Sigmoid colon (tissue), 7 donors: ENCODE data around the gene SLC25A4. TPM values are rescaled to one million over a fixed set of nuclear protein-coding genes. Genes with fewer than 3 reads are reported as not detected.

Experiments
- DNase-seq: peaks from one replicate; pipeline ENCODE4 v3.0.0-alpha.2; 2019
- H3K27ac ChIP-seq, 4 donors: fragments of 200-600 bp; sonication (generic); one replicate each; pipeline ENCODE4 v1.5.1; 2016 to 2019; ENCODE audit warnings: mild to moderate bottlenecking in 1 of 4
- H3K27me3 ChIP-seq, 3 donors: fragments of 200-600 bp; sonication (generic); one replicate each; pipeline ENCODE4 v1.5.1; 2019; ENCODE audit warnings: mild to moderate bottlenecking in 1 of 3
- H3K36me3 ChIP-seq, 4 donors: fragments of 200-600 bp; sonication (generic); one replicate each; pipeline ENCODE4 v1.5.1; 2016 to 2019
- H3K4me1 ChIP-seq, 4 donors: fragments of 200-600 bp; sonication (generic); one replicate each; pipeline ENCODE4 v1.5.1; 2017 to 2019
- H3K4me3 ChIP-seq, 4 donors: fragments of 200-600 bp; sonication (generic); one replicate each; pipeline ENCODE4 v1.5.1; 2017 to 2019; ENCODE audit warnings: mild to moderate bottlenecking in 2 of 4, moderate library complexity in 1 of 4
- H3K9me3 ChIP-seq, 4 donors: fragments of 200-600 bp in 3 of 4; sonication (generic) in 3 of 4; one replicate each; pipeline versions ENCODE4 v1.5.1 to v1.6.1; 2013 to 2019
- CTCF ChIP-seq, 4 experiments: fragments of 450-650 bp in 3 of 4; fragments of 200-600 bp in 1 of 4; IDR thresholded peaks; one replicate each; pipeline ENCODE4 v1.5.1; 2016 to 2019; ENCODE audit warnings: antibody characterized with exemption in 4 of 4, mild to moderate bottlenecking in 3 of 4, moderate library complexity in 2 of 4
- EP300 ChIP-seq, 4 donors: sonication (generic); formaldehyde crosslinking; IDR thresholded peaks; one replicate each; pipeline ENCODE4 v1.6.1; 2017; ENCODE audit warnings: antibody characterized with exemption in 4 of 4
- POLR2A ChIP-seq, 2 donors: fragments of 450-650 bp; IDR thresholded peaks; one replicate each; pipeline ENCODE4 v1.6.1; 2016; ENCODE audit warnings: antibody characterized with exemption in 2 of 2, mild to moderate bottlenecking in 2 of 2, moderate library complexity in 2 of 2
- POLR2AphosphoS5 ChIP-seq, 4 donors: sonication (generic); formaldehyde crosslinking; IDR thresholded peaks; one replicate each; pipeline ENCODE4 v1.6.1; 2017; ENCODE audit warnings: antibody characterized with exemption in 4 of 4
- WGBS, 2 donors: extraction: QIAGEN DNeasy Blood & Tissue Kit; methylation state at CpG; one replicate each; pipeline ENCODE4 v1.1.7; 2013; 5-methylcytosine and 5-hydroxymethylcytosine counted together
- intact Hi-C: fragments of 100-400 bp; cut with DNase I; formaldehyde crosslinking; loops from one replicate; pipeline ENCODE4 v1.15.1; 2023
- polyA plus RNA-seq, 3 donors: library from polyadenylated mRNA; stranded (reverse); fragments of 200-250 nt; gene quantifications; one replicate each; pipeline ENCODE4 v1.2.3, GENCODE V29; 2013
- total RNA-seq, 4 donors: library from RNA; depleted of rRNA; stranded (reverse); fragments of >200 nt; gene quantifications; one replicate each; pipeline ENCODE4 v1.1.0, GENCODE V29; 2016
- donor health status: healthy with polysubstance abuse.
- donor health status: Bipolar disorder and iron deficiency.
- donor health status: healthy.

Gene SLC25A4
- total and polyA plus RNA-seq, 7 donors, result 22.9 to 127 (median 89.1) TPM

- intact Hi-C loops, result loop anchor here (5.0 to 10.0 kb wide), 2 partner anchors 57 to 354 kb away; no protein-coding TSS in a partner anchor
- Histone ChIP-seq H3K4me1 (no peaks in the 10 kb centered on the region), H3K4me3 (no peak overlapping the region), H3K27ac (no peak overlapping the region), H3K27me3 (peaks cover 0 to 10% (median 0%) of the 10 kb centered on the region in 3 donors), H3K36me3 (no peaks in the 10 kb centered on the region), H3K9me3 (no peaks in the 10 kb centered on the region)
- TF ChIP-seq EP300 (IDR thresholded peaks at IDR 0.05) (no peak), POLR2AphosphoS5 (IDR thresholded peaks at IDR 0.05) (no peak), CTCF (IDR thresholded peaks at IDR 0.05) (no peak), POLR2A (IDR thresholded peaks at IDR 0.05) (no peak)
- DNase-seq, result no peak
- 72 to 75% methylated on average over 8 of the region's 8 CpGs for WGBS, 2 donors
Observed at GRCh38 chr4:185099024-185099682, 43.9 kb upstream of the SLC25A4 start.

GRCh38 chr4:185099940-185100339 is 43.1 kb upstream of the SLC25A4 start:
- intact Hi-C loops, result loop anchor here (5.0 to 10.0 kb wide), 2 partner anchors 58 to 355 kb away; no protein-coding TSS in a partner anchor
- no peaks in the 10 kb centered on the region for H3K9me3 ChIP-seq
- TF ChIP-seq POLR2A (IDR thresholded peaks at IDR 0.05) (no peak), CTCF (IDR thresholded peaks at IDR 0.05) (no peak), POLR2AphosphoS5 (IDR thresholded peaks at IDR 0.05) (no peak), EP300 (IDR thresholded peaks at IDR 0.05) (no peak)
- H3K36me3 ChIP-seq, result no peaks in the 10 kb centered on the region
- no peak overlapping the region for H3K4me3 ChIP-seq
- H3K27ac ChIP-seq, result no peak overlapping the region
- no peaks in the 10 kb centered on the region for H3K4me1 ChIP-seq
- peaks cover 0 to 10% (median 0%) of the 10 kb centered on the region in 3 donors for H3K27me3 ChIP-seq
- no peak for DNase-seq
- WGBS, 2 donors, result 83 to 86% methylated on average over 8 of the region's 8 CpGs

GRCh38 chr4:185100423-185100822 is 42.6 kb upstream of the SLC25A4 start:
- Histone ChIP-seq H3K9me3 (no peaks in the 10 kb centered on the region), H3K4me3 (no peak overlapping the region), H3K27ac (no peak overlapping the region), H3K27me3 (peaks cover 0 to 10% (median 0%) of the 10 kb centered on the region in 3 donors), H3K36me3 (no peaks in the 10 kb centered on the region), H3K4me1 (no peaks in the 10 kb centered on the region)
- no peak for DNase-seq
- TF ChIP-seq POLR2A (IDR thresholded peaks at IDR 0.05), result no peak
- TF ChIP-seq EP300 (IDR thresholded peaks at IDR 0.05), result no peak
- no peak for TF ChIP-seq POLR2AphosphoS5 (IDR thresholded peaks at IDR 0.05)
- TF ChIP-seq CTCF (IDR thresholded peaks at IDR 0.05), result no peak
- intact Hi-C loops, result no loop called here
- WGBS, 2 donors, result 87 to 93% methylated on average over 7 of the region's 7 CpGs

GRCh38 chr4:185101354-185101890 is 41.6 kb upstream of the SLC25A4 start:
- TF ChIP-seq EP300 (IDR thresholded peaks at IDR 0.05) (no peak), POLR2AphosphoS5 (IDR thresholded peaks at IDR 0.05) (no peak), POLR2A (IDR thresholded peaks at IDR 0.05) (no peak), CTCF (IDR thresholded peaks at IDR 0.05) (no peak)

More at GRCh38 chr4:185101354-185101890, 41.6 kb upstream of the SLC25A4 start:
- Histone ChIP-seq H3K27ac (no peak overlapping the region), H3K4me1 (no peaks in the 10 kb centered on the region), H3K4me3 (no peak overlapping the region), H3K27me3 (peaks cover 0 to 10% (median 0%) of the 10 kb centered on the region in 3 donors), H3K36me3 (no peaks in the 10 kb centered on the region), H3K9me3 (no peaks in the 10 kb centered on the region)
- DNase-seq, result no peak
- intact Hi-C loops, result no loop called here
- WGBS, 2 donors, result 89% methylated on average over 9 of the region's 9 CpGs
